HepG2 (cell line): ENCODE results near the gene ELMOD3. TPM values are rescaled to one million over a fixed set of nuclear protein-coding genes. Genes with fewer than 3 reads are reported as not detected.

Experiments used
- ATF4 ChIP-seq, 2 experiments: fragments of 450-650 bp in 1 of 2; sonication (generic) in 1 of 2; formaldehyde crosslinking; IDR thresholded peaks; 2 replicates each; pipeline versions ENCODE4 v1.5.0 to v1.8.0; 2020 to 2022; ENCODE audit warnings: mild to moderate bottlenecking in 1 of 2, missing genetic modification reagents in 1 of 2
- CBX5 ChIP-seq: sonication (generic); formaldehyde crosslinking; IDR thresholded peaks from 2 replicates; pipeline ENCODE4 v1.4.0; 2020; ENCODE audit warnings: missing genetic modification reagents, borderline replicate concordance
- CC2D1A ChIP-seq: sonication (generic); formaldehyde crosslinking; IDR thresholded peaks from 2 replicates; pipeline ENCODE4 v1.8.1; 2023; ENCODE audit warnings: mild to moderate bottlenecking, missing genetic modification reagents
- ELF3 ChIP-seq: IDR thresholded peaks from 2 replicates; pipeline ENCODE4 v1.6.1; 2016; ENCODE audit warnings: missing genetic modification reagents, missing compliant biosample characterization
- ETV6 ChIP-seq: sonication (generic); formaldehyde crosslinking; conservative IDR thresholded peaks from 2 replicates; pipeline ENCODE4 v1.4.0; 2020; ENCODE audit warnings: missing genetic modification reagents
- RBM22 ChIP-seq: fragments of 200-400 bp; formaldehyde crosslinking; optimal IDR thresholded peaks from 2 replicates; pipeline ENCODE3; 2017; ENCODE audit warnings: mild to moderate bottlenecking, low read length, moderate library complexity
- SALL1 ChIP-seq: sonication (generic); formaldehyde crosslinking; IDR thresholded peaks from 2 replicates; pipeline ENCODE4 v1.8.0; 2022; ENCODE audit warnings: mild to moderate bottlenecking, missing genetic modification reagents
- TERF1 ChIP-seq: sonication (generic); formaldehyde crosslinking; IDR thresholded peaks from 2 replicates; pipeline ENCODE4 v1.8.0; 2022; ENCODE audit warnings: mild to moderate bottlenecking, missing genetic modification reagents, moderate library complexity
- ZBTB26 ChIP-seq: IDR thresholded peaks from 2 replicates; pipeline ENCODE4 v1.6.1; 2016; ENCODE audit warnings: missing compliant biosample characterization, missing genetic modification reagents, borderline replicate concordance
- ZFP91 ChIP-seq: sonication (generic); formaldehyde crosslinking; IDR thresholded peaks from 2 replicates; pipeline ENCODE4 v1.9.0; 2022; ENCODE audit warnings: missing genetic modification reagents, mild to moderate bottlenecking, borderline replicate concordance
- ZFYVE20 ChIP-seq: sonication (generic); formaldehyde crosslinking; IDR thresholded peaks from 2 replicates; pipeline ENCODE4 v1.8.0; 2023; ENCODE audit warnings: low read depth, mild to moderate bottlenecking, moderate library complexity, missing genetic modification reagents, borderline replicate concordance
- ZNF331 ChIP-seq: sonication (generic); formaldehyde crosslinking; IDR thresholded peaks from 2 replicates; pipeline ENCODE4 v1.4.0; 2020; ENCODE audit warnings: missing genetic modification reagents
- polyA plus RNA-seq, 8 experiments: library from polyadenylated mRNA; depleted of rRNA in 3 of 8; stranded (reverse) in 7 of 8; unstranded in 1 of 8; fragments of >200 nt; fragmentation: Illumina TruSeq in 4 of 8; extraction: Trizol in 4 of 8; gene quantifications; 2 replicates each; pipeline versions ENCODE4 v1.2.1 to v1.2.3, GENCODE V29; 2011 to 2016; ENCODE audit warnings: low read depth in 4 of 8, missing spikeins in 1 of 8, mixed read lengths in 1 of 8; ENCODE audit not compliant: insufficient read depth in 1 of 8
- total RNA-seq, 5 experiments: library from RNA; depleted of rRNA; stranded (reverse); fragments of >200 nt; fragmentation: Illumina TruSeq; extraction: Trizol; gene quantifications; 2 replicates each; pipeline ENCODE4 v1.2.3, GENCODE V29; 2016; ENCODE audit warnings: low read depth in 1 of 5

Gene ELMOD3
- total and polyA plus RNA-seq, 2 of the 13 experiments (the other 11 are each of a cell fraction or from before 2014, with no cell fraction given), result 13.3 to 19.5 TPM

- TF ChIP-seq TERF1 (no peak), ZFYVE20 (CRISPR knock-in tag) (no peak), ZBTB26 (CRISPR knock-in tag) (no peak), ELF3 (no peak), SALL1 (CRISPR knock-in tag) (peak; percentile 24; the same call in 1 of the 2 replicates), ATF4 (CRISPR knock-in tag; IDR thresholded peaks at IDR 0.05) (no peak), CBX5 (CRISPR knock-in tag) (0 out of 2 replicates have a peak, but pooled peaks have one; percentile 8), ETV6 (CRISPR knock-in tag) (no peak), ZFP91 (CRISPR knock-in tag) (peak; percentile 53; the same call in 1 of the 2 replicates), RBM22 (peak; percentile 72), ZNF331 (CRISPR knock-in tag) (no peak), CC2D1A (CRISPR knock-in tag) (no peak)
Measured at GRCh38 chr2:85309699-85310321, 44.8 kb upstream of the ELMOD3 start (continued).
